Stimulated activated CD8-positive, alpha-beta memory T cell treated with anti-CD3 and anti-CD28 coated beads, Interleukin-12 subunit alpha, Interleukin-12 subunit beta, amount 100 ng/mL, for 1 hour (primary cell): ENCODE data around the gene SDK1.
"Not testable (repeated sequence)": the region's sequence is repeated elsewhere in the genome, so short reads cannot be mapped to it uniquely, and the experiment has no call there.

Source experiments
- DNase-seq: peaks from one replicate; pipeline ENCODE4 v3.0.0-alpha.2; 2020; ENCODE audit warnings: low read depth

Gene SDK1

GRCh38 chr7:4248295-4248694 lies 947.2 kb downstream of the SDK1 start:
- no peak for DNase-seq

- no peak for DNase-seq
Observed at GRCh38 chr7:4249241-4249640, 948.2 kb downstream of the SDK1 start.

- no peak for DNase-seq
Observed at GRCh38 chr7:4255336-4255735, 954.3 kb downstream of the SDK1 start.

- DNase-seq, result no peak
Observed at GRCh38 chr7:4256286-4256685, 955.2 kb downstream of the SDK1 start.

- DNase-seq, result no peak
Observed at GRCh38 chr7:4257146-4258111, 956.4 kb downstream of the SDK1 start.

GRCh38 chr7:4260116-4260515 lies 959.1 kb downstream of the SDK1 start:
- not testable (repeated sequence) for DNase-seq

GRCh38 chr7:4260867-4261600 lies 960.0 kb downstream of the SDK1 start:
- DNase-seq, result no peak

GRCh38 chr7:4261601-4261960 lies 960.5 kb downstream of the SDK1 start:
- DNase-seq, result no peak

GRCh38 chr7:4264206-4264605 lies 963.2 kb downstream of the SDK1 start:
- DNase-seq, result not testable (repeated sequence)

GRCh38 chr7:4265066-4265465 lies 964.0 kb downstream of the SDK1 start:
- DNase-seq, result no peak

- DNase-seq, result no peak
Observed at GRCh38 chr7:4265676-4266075, 964.6 kb downstream of the SDK1 start.

GRCh38 chr7:4266270-4267040 lies 965.4 kb downstream of the SDK1 start:
- no peak for DNase-seq

- no peak for DNase-seq
Observed at GRCh38 chr7:4267341-4268039, 966.4 kb downstream of the SDK1 start.

- DNase-seq, result no peak
Observed at GRCh38 chr7:4268040-4268965, 967.3 kb downstream of the SDK1 start.

GRCh38 chr7:4269086-4269485 lies 968.0 kb downstream of the SDK1 start:
- DNase-seq, result no peak

GRCh38 chr7:4269746-4270145 lies 968.7 kb downstream of the SDK1 start:
- no peak for DNase-seq

- no peak for DNase-seq
Observed at GRCh38 chr7:4270268-4270667, 969.2 kb downstream of the SDK1 start.

- DNase-seq, result no peak
Observed at GRCh38 chr7:4270941-4271715, 970.1 kb downstream of the SDK1 start.

- no peak for DNase-seq
Observed at GRCh38 chr7:4271716-4272015, 970.6 kb downstream of the SDK1 start.

- DNase-seq, result no peak
Observed at GRCh38 chr7:4272141-4272540, 971.1 kb downstream of the SDK1 start.
